ENCODE data around the gene KIAA2012.

KIAA2012 gene

DNA sequence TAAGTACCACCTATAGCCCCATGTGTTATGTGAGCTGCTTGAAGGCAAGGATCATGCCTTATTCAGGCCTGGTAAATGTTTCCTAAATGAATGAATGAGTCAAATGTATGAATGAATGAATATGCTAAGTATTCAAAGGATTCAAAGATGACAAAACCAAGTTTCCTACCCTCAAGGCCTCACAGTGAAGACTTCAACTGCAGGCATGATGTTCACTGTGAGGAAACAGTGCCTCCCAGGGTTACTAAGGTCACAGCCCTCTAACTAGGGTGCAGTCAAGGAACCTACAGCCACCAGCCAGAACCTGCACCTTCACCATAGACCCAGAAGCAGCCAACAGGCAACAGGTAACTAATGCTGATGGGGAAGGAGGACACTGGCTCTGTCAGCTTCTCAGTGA lies 96.1 kb downstream of the KIAA2012 start:
- H3K27me3 ChIP-seq (ENCODE audit: insufficient read depth, poor library complexity, severe bottlenecking): no peaks in the 10 kb centered on the region

DNA sequence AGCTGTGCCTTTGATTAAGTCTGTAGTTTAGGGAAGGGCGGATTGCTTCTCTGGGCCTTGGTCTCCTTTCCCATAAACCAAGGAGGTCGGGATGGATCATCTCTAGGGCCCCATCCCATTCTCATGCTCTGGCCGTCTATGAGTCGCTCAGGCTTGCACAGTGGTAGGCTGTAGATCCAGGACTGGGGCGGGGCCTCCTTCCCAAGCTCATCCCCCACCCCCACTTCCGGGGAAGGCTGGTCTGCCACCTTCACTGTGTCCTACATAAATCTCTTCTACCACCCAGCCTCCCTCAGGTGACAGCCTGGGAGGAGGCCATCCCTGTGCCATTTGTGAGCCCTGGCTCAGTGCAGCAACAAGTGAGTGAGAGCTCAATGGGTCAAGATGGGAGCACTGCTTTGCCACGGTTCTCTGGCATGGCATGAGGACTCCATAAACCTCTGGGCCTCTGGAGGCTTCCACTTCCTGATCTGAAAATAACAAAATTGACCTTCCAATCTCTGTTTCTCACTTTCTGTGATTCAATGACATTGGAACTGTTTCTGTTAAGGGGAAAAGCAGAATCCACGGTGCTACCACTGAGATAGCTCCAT lies 96.9 kb downstream of the KIAA2012 start:
- no peak overlapping the region for H3K4me3 ChIP-seq (replicated peaks; ENCODE audit: insufficient read depth, low read length)
- no peak for DNase-seq (ENCODE audit: low read depth in 1 of 2, low spot score in 1 of 2)

More for the DNA sequence above, 96.1 kb downstream of the KIAA2012 start:
- no peak overlapping the region for H3K4me3 ChIP-seq (replicated peaks; ENCODE audit: insufficient read depth, low read length)
- TF ChIP-seq SPI1 (IDR thresholded peaks at IDR 0.05; ENCODE audit: borderline replicate concordance, low read depth): no peak
- TF ChIP-seq GABPA (IDR thresholded peaks at IDR 0.05; ENCODE audit: low read depth): no peak
- TF ChIP-seq, protein P1, sequence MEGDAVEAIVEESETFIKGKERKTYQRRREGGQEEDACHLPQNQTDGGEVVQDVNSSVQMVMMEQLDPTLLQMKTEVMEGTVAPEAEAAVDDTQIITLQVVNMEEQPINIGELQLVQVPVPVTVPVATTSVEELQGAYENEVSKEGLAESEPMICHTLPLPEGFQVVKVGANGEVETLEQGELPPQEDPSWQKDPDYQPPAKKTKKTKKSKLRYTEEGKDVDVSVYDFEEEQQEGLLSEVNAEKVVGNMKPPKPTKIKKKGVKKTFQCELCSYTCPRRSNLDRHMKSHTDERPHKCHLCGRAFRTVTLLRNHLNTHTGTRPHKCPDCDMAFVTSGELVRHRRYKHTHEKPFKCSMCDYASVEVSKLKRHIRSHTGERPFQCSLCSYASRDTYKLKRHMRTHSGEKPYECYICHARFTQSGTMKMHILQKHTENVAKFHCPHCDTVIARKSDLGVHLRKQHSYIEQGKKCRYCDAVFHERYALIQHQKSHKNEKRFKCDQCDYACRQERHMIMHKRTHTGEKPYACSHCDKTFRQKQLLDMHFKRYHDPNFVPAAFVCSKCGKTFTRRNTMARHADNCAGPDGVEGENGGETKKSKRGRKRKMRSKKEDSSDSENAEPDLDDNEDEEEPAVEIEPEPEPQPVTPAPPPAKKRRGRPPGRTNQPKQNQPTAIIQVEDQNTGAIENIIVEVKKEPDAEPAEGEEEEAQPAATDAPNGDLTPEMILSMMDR (IDR thresholded peaks at IDR 0.05; ENCODE audit: insufficient read depth, low read length): no peak
- TF ChIP-seq POLR2AphosphoS5 (IDR thresholded peaks at IDR 0.05; ENCODE audit: low read depth): no peak
- TF ChIP-seq, protein P2, sequence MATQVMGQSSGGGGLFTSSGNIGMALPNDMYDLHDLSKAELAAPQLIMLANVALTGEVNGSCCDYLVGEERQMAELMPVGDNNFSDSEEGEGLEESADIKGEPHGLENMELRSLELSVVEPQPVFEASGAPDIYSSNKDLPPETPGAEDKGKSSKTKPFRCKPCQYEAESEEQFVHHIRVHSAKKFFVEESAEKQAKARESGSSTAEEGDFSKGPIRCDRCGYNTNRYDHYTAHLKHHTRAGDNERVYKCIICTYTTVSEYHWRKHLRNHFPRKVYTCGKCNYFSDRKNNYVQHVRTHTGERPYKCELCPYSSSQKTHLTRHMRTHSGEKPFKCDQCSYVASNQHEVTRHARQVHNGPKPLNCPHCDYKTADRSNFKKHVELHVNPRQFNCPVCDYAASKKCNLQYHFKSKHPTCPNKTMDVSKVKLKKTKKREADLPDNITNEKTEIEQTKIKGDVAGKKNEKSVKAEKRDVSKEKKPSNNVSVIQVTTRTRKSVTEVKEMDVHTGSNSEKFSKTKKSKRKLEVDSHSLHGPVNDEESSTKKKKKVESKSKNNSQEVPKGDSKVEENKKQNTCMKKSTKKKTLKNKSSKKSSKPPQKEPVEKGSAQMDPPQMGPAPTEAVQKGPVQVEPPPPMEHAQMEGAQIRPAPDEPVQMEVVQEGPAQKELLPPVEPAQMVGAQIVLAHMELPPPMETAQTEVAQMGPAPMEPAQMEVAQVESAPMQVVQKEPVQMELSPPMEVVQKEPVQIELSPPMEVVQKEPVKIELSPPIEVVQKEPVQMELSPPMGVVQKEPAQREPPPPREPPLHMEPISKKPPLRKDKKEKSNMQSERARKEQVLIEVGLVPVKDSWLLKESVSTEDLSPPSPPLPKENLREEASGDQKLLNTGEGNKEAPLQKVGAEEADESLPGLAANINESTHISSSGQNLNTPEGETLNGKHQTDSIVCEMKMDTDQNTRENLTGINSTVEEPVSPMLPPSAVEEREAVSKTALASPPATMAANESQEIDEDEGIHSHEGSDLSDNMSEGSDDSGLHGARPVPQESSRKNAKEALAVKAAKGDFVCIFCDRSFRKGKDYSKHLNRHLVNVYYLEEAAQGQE (IDR thresholded peaks at IDR 0.05; ENCODE audit: insufficient replicate concordance, low read depth): no peak
- no peak for DNase-seq (ENCODE audit: low read depth in 1 of 2, low spot score in 1 of 2)
- no peak overlapping the region for H3K27ac ChIP-seq (replicated peaks)

DNA sequence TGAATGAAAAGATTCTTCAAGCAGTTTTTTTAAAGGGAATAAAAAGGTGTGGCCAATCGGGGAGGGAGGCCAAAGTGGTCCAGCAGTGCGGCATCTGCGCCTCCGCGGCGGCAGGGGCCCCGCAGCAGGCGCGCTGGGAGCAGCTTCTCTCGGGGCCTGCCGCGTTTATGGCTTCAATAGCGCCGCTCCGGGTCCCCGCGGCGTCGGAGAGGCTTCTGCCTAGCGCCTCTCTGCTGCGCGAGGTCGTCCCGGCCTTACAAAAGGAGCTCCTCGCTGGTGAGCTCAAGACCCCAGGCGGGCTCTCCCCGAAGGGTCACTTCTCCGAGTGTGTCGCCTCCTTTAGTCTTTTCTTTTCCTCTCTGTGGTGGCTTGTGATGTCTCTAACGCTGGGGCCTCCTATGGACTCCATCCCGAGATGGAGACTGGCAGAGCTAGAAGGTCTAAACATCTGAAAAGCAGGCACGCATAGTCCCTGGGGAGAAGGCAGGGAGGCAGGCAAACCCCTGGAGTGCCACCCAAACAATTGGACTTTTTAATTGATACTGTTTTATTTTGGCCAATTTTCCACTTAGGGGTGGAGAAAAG lies 98.3 kb downstream of the KIAA2012 start:
- TF ChIP-seq POLR2AphosphoS5 (IDR thresholded peaks at IDR 0.05; ENCODE audit: low read depth) (no peak), GABPA (IDR thresholded peaks at IDR 0.05; ENCODE audit: low read depth) (no peak), SPI1 (IDR thresholded peaks at IDR 0.05; ENCODE audit: borderline replicate concordance, low read depth) (no peak)
- TF ChIP-seq, protein P1 (IDR thresholded peaks at IDR 0.05; ENCODE audit: insufficient read depth, low read length): no peak
- TF ChIP-seq, protein P2 (IDR thresholded peaks at IDR 0.05; ENCODE audit: insufficient replicate concordance, low read depth): no peak
- Histone ChIP-seq H3K4me3 (replicated peaks; ENCODE audit: insufficient read depth, low read length) (no peak overlapping the region), H3K27me3 (ENCODE audit: insufficient read depth, poor library complexity, severe bottlenecking) (no peaks in the 10 kb centered on the region), H3K27ac (replicated peaks) (no peak overlapping the region)
- DNase-seq (ENCODE audit: low read depth in 1 of 2, low spot score in 1 of 2): no peak

More for the DNA sequence above, 96.9 kb downstream of the KIAA2012 start:
- TF ChIP-seq SPI1 (IDR thresholded peaks at IDR 0.05; ENCODE audit: borderline replicate concordance, low read depth): no peak
- Histone ChIP-seq H3K27ac (replicated peaks) (no peak overlapping the region), H3K27me3 (ENCODE audit: insufficient read depth, poor library complexity, severe bottlenecking) (no peaks in the 10 kb centered on the region)

DNA sequence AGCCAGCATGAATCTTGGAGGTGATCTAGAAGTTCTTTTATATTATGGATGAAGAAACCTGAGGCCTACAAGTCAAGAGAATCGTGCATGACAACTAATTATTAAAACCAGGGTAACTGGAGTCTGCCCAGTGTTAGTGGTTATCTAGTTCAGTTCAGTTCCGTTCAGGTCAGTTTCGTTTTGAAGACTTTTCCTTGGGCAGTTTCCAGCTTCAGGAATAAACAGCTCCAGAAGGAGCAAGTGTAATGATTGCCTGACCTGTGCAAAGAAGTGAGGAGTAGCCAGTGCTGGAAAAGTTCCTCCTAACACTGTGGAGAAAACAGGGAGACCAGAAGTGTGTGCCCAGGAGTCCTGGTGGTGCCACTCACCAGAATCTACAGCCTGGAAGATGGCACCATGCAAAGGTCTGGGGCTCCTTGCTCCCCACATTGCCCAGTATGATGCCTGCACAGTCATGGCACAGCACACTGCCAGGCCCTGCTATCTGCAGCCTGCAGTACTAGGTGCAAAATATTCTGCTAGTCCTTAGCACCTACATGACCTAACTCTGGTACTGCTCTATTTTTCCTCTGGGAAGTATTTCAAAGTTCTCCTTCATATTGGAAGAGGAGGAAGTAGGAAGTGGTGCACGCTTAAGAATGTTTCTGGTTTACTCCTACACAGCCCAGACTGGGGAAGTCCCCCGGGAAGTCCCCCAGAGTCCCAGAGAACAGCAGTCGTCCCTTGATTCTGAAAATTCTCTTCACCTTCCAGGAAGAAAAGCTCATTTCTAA lies 99.6 kb downstream of the KIAA2012 start:
- DNase-seq (ENCODE audit: low read depth in 1 of 2, low spot score in 1 of 2): no peak
- no peaks in the 10 kb centered on the region for H3K27me3 ChIP-seq (ENCODE audit: insufficient read depth, poor library complexity, severe bottlenecking)
- no peak for TF ChIP-seq SPI1 (IDR thresholded peaks at IDR 0.05; ENCODE audit: borderline replicate concordance, low read depth)
- TF ChIP-seq, protein P1 (IDR thresholded peaks at IDR 0.05; ENCODE audit: insufficient read depth, low read length): no peak
- TF ChIP-seq, protein P2 (IDR thresholded peaks at IDR 0.05; ENCODE audit: insufficient replicate concordance, low read depth): no peak
- TF ChIP-seq GABPA (IDR thresholded peaks at IDR 0.05; ENCODE audit: low read depth): no peak
- no peak for TF ChIP-seq POLR2AphosphoS5 (IDR thresholded peaks at IDR 0.05; ENCODE audit: low read depth)
- no peak overlapping the region for H3K4me3 ChIP-seq (replicated peaks; ENCODE audit: insufficient read depth, low read length)
- no peak overlapping the region for H3K27ac ChIP-seq (replicated peaks)

Measured in HL-60 (cell line).